Gastroesophageal sphincter (tissue), 4 donors: ENCODE data around the gene DNAH9. TPM values are rescaled to one million over a fixed set of nuclear protein-coding genes. Genes with fewer than 3 reads are reported as not detected.
"Not testable (repeated sequence)": the region's sequence is repeated elsewhere in the genome, so short reads cannot be mapped to it uniquely, and the experiment has no call there.

Experiments used
- ATAC-seq: fragments of 150-250 bp; one replicate; pipeline ENCODE4 v1.9.1; 2016; ENCODE audit warnings: mild to moderate bottlenecking, moderate library complexity
- H3K27ac ChIP-seq, 4 donors: fragments of 200-600 bp; sonication (generic) in 3 of 4; 1 replicate in 3 of 4; 2 replicates in 1 of 4; pipeline ENCODE4 v1.5.1; 2016 to 2019
- H3K27me3 ChIP-seq: fragments of 200-600 bp; sonication (generic); one replicate; pipeline ENCODE4 v1.5.1; 2019
- H3K36me3 ChIP-seq, 2 donors: fragments of 200-600 bp; sonication (generic); one replicate each; pipeline ENCODE4 v1.5.1; 2019; ENCODE audit warnings: control low read depth in 1 of 2
- H3K4me1 ChIP-seq, 3 donors: fragments of 200-600 bp; sonication (generic); 1 replicate in 2 of 3; 2 replicates in 1 of 3; pipeline ENCODE4 v1.5.1; 2016 to 2019; ENCODE audit warnings: control low read depth in 2 of 3
- H3K4me3 ChIP-seq, 2 donors: fragments of 200-600 bp; sonication (generic); one replicate each; pipeline ENCODE4 v1.5.1; 2019; ENCODE audit warnings: mild to moderate bottlenecking in 1 of 2, moderate library complexity in 1 of 2
- H3K9me3 ChIP-seq, 3 donors: fragments of 200-600 bp; sonication (generic); one replicate each; pipeline ENCODE4 v1.5.1; 2017 to 2019; ENCODE audit warnings: control low read depth in 2 of 3
- CTCF ChIP-seq, 4 experiments: fragments of 200-600 bp in 2 of 4; fragments of 450-650 bp in 2 of 4; sonication (generic) in 1 of 4; IDR thresholded peaks; one replicate each; pipeline ENCODE4 v1.5.1; 2017 to 2019; ENCODE audit warnings: antibody characterized with exemption in 4 of 4, mild to moderate bottlenecking in 2 of 4, moderate library complexity in 2 of 4
- EP300 ChIP-seq: sonication (generic); formaldehyde crosslinking; IDR thresholded peaks from one replicate; pipeline ENCODE4 v1.6.1; 2017; ENCODE audit warnings: antibody characterized with exemption, mild to moderate bottlenecking
- POLR2A ChIP-seq, 2 donors: fragments of 450-650 bp; IDR thresholded peaks; one replicate each; pipeline ENCODE4 v1.6.1; 2017; ENCODE audit warnings: antibody characterized with exemption in 2 of 2, mild to moderate bottlenecking in 2 of 2, moderate library complexity in 1 of 2
- POLR2AphosphoS5 ChIP-seq: sonication (generic); formaldehyde crosslinking; IDR thresholded peaks from one replicate; pipeline ENCODE4 v1.6.1; 2017; ENCODE audit warnings: antibody characterized with exemption
- WGBS, 2 donors: methylation state at CpG; one replicate each; pipeline ENCODE4 v1.1.5; 2018; ENCODE audit warnings: low coverage in 1 of 2; 5-methylcytosine and 5-hydroxymethylcytosine counted together
- total RNA-seq, 4 donors: library from RNA; depleted of rRNA; stranded (reverse); fragments of >200 nt; gene quantifications; one replicate each; pipeline ENCODE4 v1.1.0, GENCODE V29; 2016

DNAH9 gene
- total RNA-seq, 4 donors from 2014 or later, result 0.12 to 0.15 (median 0.13) TPM; not detected in 1

GRCh38 chr17:11948789-11949188, 350.5 kb downstream of the DNAH9 start:
- no peaks in the 10 kb centered on the region for H3K27me3 ChIP-seq
- peaks cover 0 to 14% (median 0%) of the 10 kb centered on the region in 3 donors for H3K4me1 ChIP-seq
- TF ChIP-seq EP300, result no peak
- no peak for TF ChIP-seq POLR2A (IDR thresholded peaks at IDR 0.05)
- peak overlapping the region in 1 of 2 donors; percentile 7 for H3K4me3 ChIP-seq
- peaks cover 0 to 10% of the 10 kb centered on the region in 2 donors for H3K36me3 ChIP-seq
- no peak for ATAC-seq
- 18 to 31% methylated on average over 4 of the region's 6 CpGs for WGBS, 2 donors
- H3K27ac ChIP-seq, result peak overlapping the region in 1 of 4 donors; percentile 29
- H3K9me3 ChIP-seq, result peaks cover 0 to 13% (median 0%) of the 10 kb centered on the region in 3 donors

GRCh38 chr17:11949571-11949970, 351.3 kb downstream of the DNAH9 start:
- H3K27ac ChIP-seq, H3K27me3 ChIP-seq, H3K4me3 ChIP-seq, ATAC-seq, H3K36me3 ChIP-seq: not testable (repeated sequence)
- Histone ChIP-seq H3K4me1 (peaks cover 0 to 14% (median 0%) of the 10 kb centered on the region in 3 donors), H3K9me3 (peaks cover 0 to 21% (median 0%) of the 10 kb centered on the region in 3 donors)
- WGBS, 2 donors, result 80 to 100% methylated on average over 1 of the region's 1 CpG

- H3K27ac ChIP-seq, result no peak overlapping the region
- TF ChIP-seq CTCF (IDR thresholded peaks at IDR 0.05) (no peak), POLR2AphosphoS5 (no peak), EP300 (no peak), POLR2A (IDR thresholded peaks at IDR 0.05) (no peak)
- H3K4me3 ChIP-seq, result no peak overlapping the region
- 75 to 78% methylated on average over 7 of the region's 7 CpGs for WGBS, 2 donors
- no peak for ATAC-seq
- H3K27me3 ChIP-seq, result no peaks in the 10 kb centered on the region
- peaks cover 0 to 22% (median 0%) of the 10 kb centered on the region in 3 donors for H3K9me3 ChIP-seq
- peaks cover 0 to 14% (median 0%) of the 10 kb centered on the region in 3 donors for H3K4me1 ChIP-seq
- peaks cover 0 to 10% of the 10 kb centered on the region in 2 donors for H3K36me3 ChIP-seq
Observed at GRCh38 chr17:11950771-11951519, 352.7 kb downstream of the DNAH9 start.

GRCh38 chr17:11952610-11953009, 354.3 kb downstream of the DNAH9 start:
- Histone ChIP-seq H3K4me1 (peaks cover 0 to 14% (median 0%) of the 10 kb centered on the region in 3 donors), H3K27me3 (no peaks in the 10 kb centered on the region), H3K4me3 (no peak overlapping the region), H3K27ac (no peak overlapping the region), H3K9me3 (peaks cover 0 to 22% (median 0%) of the 10 kb centered on the region in 3 donors), H3K36me3 (peaks cover 0 to 13% of the 10 kb centered on the region in 2 donors)
- no peak for ATAC-seq
- TF ChIP-seq POLR2A (IDR thresholded peaks at IDR 0.05) (no peak), EP300 (no peak), CTCF (IDR thresholded peaks at IDR 0.05) (no peak), POLR2AphosphoS5 (no peak)
- WGBS, 2 donors, result 100% methylated on average over 3 of the region's 3 CpGs; no CpG with 5 or more reads in 1 of the 2 donors

GRCh38 chr17:11953924-11954323, 355.7 kb downstream of the DNAH9 start:
- Histone ChIP-seq H3K4me1 (peaks cover 0 to 7% (median 0%) of the 10 kb centered on the region in 3 donors), H3K27ac (no peak overlapping the region), H3K9me3 (peaks cover 0 to 22% (median 0%) of the 10 kb centered on the region in 3 donors), H3K4me3 (no peak overlapping the region), H3K36me3 (peaks cover 0 to 21% of the 10 kb centered on the region in 2 donors), H3K27me3 (no peaks in the 10 kb centered on the region)
- no peak for ATAC-seq
- 83 to 100% methylated on average over 1 of the region's 1 CpG for WGBS, 2 donors
- TF ChIP-seq POLR2A (IDR thresholded peaks at IDR 0.05) (no peak), CTCF (IDR thresholded peaks at IDR 0.05) (no peak), EP300 (no peak), POLR2AphosphoS5 (no peak)

- Histone ChIP-seq H3K4me3 (no peak overlapping the region), H3K27ac (no peak overlapping the region), H3K9me3 (peaks cover 0 to 22% (median 0%) of the 10 kb centered on the region in 3 donors), H3K27me3 (no peaks in the 10 kb centered on the region), H3K4me1 (no peaks in the 10 kb centered on the region), H3K36me3 (peaks cover 0 to 21% of the 10 kb centered on the region in 2 donors)
- no peak for TF ChIP-seq POLR2A (IDR thresholded peaks at IDR 0.05)
- TF ChIP-seq EP300, result no peak
- TF ChIP-seq POLR2AphosphoS5, result no peak
- no peak for ATAC-seq
Observed at GRCh38 chr17:11954936-11955335, 356.7 kb downstream of the DNAH9 start.
